GM18909 (cell line): ENCODE measurements around the gene GLO1.
A peak's percentile ranks its signal among the peaks of the same experiment; 100 is the strongest.
"Not testable (repeated sequence)": the region's sequence is repeated elsewhere in the genome, so short reads cannot be mapped to it uniquely, and the experiment has no call there.

Experiments used
- ATAC-seq: cut with Tn5 transposase; IDR thresholded peaks from one replicate; pipeline ENCODE4 v1.9.1; 2021; ENCODE audit warnings: mild to moderate bottlenecking; ENCODE audit not compliant: unreplicated experiment, poor library complexity

GLO1 gene

DNA sequence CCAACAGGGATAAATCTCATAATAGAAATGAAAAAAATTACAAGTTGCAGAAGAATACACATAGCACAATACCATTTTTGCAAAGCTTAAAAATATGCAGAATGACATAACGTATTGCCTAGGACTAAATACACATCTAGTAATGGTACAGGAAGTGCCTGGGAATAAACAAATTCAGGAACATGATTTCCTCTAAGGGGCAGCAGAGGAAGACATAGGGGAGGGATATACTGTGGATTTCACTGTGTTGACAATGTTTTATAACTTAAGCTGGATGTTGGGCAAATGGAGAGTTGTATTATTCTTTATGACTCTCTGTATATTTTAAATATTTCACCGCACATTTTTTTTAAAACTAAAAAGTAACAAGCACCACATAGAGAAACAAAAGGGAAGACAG, 5.6 kb upstream of the GLO1 start:
- ATAC-seq, result no peak

DNA sequence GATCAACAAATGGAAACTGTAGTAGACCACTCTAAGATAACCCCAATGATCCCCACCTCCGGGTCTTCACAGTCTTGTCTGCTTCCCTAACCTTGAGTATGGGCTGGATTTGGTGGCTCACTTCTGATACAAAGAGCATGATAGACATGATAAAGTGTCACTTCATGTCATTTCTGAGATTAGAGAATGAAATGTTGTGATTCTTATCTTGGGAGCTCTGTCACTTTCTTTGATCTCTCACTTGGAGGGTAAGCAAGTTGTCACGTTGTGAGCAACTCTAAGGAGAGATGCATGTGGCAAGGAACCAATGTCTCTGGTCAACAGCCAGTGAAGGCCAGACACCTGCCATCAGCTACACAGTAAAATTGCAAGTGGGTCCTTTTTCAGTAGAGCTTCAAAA, 3.0 kb upstream of the GLO1 start:
- no peak for ATAC-seq

DNA sequence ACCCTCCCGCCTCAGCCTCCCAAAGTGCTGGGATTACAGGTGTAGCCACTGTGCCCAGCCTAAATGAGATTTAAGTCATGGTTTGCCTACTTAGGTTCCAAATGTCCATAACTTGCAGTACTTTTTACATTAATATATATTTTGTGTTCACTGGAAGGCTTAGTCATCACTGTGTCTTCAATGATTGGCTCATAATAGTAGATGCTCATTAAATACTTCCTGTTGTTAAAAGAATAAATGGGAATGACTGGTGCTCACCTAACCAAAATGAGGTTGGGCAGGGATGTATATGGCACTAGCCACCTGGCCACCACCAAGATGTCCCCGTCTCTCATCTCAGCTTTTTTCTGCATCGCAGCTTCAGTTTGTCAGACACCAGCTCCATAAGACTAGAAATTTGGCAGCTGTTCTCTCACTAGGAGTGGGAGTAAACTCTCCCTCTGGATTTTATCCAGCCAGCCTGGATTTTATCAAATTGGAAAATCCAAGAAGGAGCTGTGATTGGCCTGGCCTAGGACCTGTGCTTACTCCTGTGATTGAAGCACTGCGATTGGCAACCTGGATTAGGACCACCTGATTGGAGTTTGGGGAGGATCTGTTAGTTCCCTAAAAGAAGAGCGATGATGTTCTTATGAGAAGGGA, 1.1 kb upstream of the GLO1 start:
- no peak for ATAC-seq

GRCh38 chr6:38701551-38701950, 1.4 kb downstream of the GLO1 start:
- ATAC-seq, result no peak

DNA sequence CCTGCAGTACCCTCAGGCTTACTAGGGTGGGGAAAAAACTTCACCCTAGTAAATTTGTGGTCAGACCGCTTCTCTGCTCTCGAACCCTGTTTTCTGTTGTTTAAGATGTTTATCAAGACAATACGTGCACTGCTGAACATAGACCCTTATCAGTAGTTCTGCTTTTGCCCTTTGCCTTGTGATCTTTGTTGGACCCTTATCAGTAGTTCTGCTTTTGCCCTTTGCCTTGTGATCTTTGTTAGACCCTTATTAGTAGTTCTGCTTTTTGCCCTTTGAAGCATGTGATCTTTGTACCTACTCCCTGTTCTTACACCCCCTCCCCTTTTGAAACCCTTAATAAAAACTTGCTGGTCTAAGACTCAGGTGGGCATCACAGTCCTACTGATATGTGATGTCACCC, 3.2 kb downstream of the GLO1 start:
- ATAC-seq, result not testable (repeated sequence)

- ATAC-seq, result no peak
Measured at GRCh38 chr6:38697846-38698245, 5.1 kb downstream of the GLO1 start.

GRCh38 chr6:38696345-38696744, 6.6 kb downstream of the GLO1 start:
- ATAC-seq, result no peak

DNA sequence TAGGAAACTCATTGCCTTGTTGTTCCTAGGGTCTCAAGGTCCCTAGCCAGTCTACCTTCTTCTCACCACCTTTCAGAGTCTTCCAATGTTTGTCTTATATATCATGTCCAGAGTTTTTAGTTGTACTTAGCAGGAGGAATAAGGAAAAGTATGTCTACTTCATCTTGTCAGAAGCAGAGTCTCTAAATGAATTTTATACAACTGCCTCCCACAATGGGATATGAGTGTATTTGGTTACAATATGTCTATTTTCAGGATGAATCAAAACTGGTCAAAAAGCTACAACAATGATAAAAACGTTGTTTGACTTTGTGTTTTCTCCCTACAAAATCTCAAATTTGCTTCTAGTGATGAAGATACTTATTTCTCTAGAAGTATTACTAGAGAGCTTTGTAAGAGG, 7.0 kb downstream of the GLO1 start:
- no peak for ATAC-seq

DNA sequence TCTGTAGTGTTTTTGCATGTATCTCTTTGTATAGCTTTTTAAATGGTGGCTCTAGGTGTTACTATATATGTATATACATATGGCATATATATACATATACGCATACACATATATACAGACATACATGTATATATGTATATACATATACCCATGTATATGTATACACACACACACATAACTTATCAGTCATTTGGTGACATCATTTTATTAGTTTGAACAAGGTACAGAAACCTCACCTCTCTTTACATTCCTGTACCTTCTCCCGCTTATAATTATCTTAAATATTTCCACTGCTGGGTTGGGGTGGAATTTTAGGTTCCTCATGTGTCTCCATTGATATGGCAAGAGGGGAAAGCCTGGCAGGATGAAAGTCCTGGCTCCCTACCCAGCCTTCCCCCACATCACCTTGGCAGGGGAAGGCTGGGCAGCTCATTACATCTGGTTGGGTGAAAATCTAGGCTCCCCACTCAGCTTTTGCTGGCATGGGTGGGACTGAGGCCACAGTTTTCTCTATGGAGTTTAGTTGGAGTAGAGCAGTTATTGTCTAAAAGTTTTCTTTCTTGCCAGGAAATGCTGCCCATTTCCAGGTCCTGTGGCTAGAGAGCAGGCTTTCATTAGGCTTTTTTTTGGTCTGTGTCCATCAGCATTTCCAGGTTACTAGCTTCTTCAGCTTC, 7.6 kb downstream of the GLO1 start:
- ATAC-seq, result no peak

- peak; percentile 80 for ATAC-seq
Measured at GRCh38 chr6:38688579-38689087, 14.3 kb downstream of the GLO1 start.

- no peak for ATAC-seq
Measured at GRCh38 chr6:38687549-38687948, 15.4 kb downstream of the GLO1 start.

GRCh38 chr6:38687043-38687353, 15.9 kb downstream of the GLO1 start:
- ATAC-seq, result no peak

DNA sequence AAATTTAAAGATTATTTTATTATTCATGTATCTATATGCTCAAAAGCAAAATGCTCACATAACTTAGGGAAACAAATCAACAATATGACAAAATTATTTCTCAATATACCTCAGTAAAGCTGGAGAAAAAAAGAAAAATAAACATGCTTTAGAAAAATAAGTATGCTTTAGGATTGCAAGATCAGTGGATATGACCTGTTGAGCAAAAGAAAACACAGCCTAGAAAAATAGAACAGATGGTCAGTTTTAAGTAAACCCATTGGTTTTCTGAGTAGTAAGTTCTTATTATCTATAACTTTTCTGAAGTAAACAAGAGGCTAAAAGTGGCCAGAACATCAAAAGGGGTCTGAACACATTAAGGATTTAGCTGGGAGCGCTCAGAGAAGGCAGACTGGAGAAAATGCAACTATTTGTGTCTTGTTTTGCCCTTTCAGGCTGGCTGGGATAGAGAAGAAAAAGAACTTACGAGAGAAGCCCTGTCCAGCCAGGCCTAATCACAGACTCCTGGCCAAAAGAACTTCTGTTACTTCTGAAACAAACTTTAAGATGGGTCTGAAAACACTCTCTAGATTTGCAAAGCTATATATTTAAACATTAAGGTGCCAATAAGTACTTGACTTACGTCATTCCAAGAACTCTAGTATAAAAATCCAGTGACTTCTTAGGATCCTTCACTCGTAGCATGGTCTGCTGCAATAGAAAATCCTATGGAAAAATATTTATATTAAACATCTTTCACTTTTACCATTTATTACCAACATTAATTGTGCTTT, 16.5 kb downstream of the GLO1 start:
- no peak for ATAC-seq

GRCh38 chr6:38684904-38685303, 18.0 kb downstream of the GLO1 start:
- ATAC-seq, result no peak

DNA sequence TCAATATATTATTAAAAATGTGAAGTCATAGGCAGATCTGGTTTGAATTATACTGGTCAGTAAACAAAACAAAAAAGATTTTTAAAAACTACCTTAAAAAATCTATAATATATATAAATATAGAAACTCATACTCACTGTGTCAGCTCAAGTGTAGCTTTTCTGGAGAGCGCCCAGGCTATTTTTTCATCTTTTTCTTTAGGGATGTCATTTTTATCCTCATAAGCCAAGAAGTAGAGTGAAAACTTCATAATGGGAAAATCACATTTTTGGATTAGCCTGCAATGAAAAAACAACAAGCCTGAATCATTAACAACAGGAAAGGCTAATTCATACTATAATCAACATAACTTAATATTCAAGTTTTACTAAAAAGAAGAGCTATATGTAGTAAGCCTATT, 18.7 kb downstream of the GLO1 start:
- no peak for ATAC-seq

DNA sequence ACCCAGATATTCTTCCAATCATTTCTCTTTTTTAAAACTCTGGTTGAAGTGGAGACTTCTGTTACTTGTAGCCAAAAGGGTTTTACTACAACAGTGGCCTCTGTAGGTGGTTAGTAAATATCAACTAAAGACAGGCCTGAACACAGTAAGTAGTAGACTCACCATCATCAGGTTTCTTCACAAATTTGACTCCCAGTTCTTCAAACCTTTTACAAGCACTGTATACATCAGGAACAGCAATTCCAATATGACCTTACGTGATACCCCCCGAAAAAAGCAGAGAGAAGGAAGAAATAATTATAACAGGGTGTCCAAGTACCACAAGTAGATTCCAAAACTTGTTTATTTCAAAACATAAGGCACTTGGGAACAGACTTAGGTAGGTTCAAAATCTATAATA, 21.1 kb downstream of the GLO1 start:
- ATAC-seq, result no peak

- no peak for ATAC-seq
Measured at GRCh38 chr6:38679668-38680067, 23.3 kb downstream of the GLO1 start.

DNA sequence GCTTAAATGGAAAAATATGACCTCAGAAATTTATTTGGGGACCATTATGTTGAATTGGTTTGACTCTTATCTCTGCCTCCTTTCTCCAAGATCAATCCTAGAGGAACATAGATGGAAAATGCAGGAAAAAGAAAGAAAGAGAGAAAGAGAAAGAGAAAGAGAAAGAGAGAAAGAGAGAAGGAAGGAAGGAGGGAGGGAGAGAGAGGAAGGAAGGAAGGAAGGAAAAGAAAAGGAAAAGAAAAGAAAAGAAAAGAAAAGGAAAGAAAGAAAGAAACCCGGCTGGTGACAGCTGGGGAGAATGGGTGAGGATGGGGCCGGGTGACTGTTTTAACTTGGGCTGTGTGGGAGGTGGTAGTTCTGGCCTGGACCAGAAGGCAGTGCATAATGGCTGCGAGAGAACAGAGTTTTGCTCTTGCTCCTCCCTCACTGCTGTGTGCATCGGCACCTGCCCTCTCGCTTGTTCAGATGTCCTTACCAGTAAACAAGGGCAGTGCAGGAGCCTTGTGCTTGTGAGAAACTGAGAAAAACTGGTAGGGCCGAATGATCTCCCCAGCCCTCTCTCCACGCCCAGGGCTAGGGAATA, 24.7 kb downstream of the GLO1 start:
- no peak for ATAC-seq

- no peak for ATAC-seq
Measured at GRCh38 chr6:38676974-38677544, 25.9 kb downstream of the GLO1 start.

DNA sequence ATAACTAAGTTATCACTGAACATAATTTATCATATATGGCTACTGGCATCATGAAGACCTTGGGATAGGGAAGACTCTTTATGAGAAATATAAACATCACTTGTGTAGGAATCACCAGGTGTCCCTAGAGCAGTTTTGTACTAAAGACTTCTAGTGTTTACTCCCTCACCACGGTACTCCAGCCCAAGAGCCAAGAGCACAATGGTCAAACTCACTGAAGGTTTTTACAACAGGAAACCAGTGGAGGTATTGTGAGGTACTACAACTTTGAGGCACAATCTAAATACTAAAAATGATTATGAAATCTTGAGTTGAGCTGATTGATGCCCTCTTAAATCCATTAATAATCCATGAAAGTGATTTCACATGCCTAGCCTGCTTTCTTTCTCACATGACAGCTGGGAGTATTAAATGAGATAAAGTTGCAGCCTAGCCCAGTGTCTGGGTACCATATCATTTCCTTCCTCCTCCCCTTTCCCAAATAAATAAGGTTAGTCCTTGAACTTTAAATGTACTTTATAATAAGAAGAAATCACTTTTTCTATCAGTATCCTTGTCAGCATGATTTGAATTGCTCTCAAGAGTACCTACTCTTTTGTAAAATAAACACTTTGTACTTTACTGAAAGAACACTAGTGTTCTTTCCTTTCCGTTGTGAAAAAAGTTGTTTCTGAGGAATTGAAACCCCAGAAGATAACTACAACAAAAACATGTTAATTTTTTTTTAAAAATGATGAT, 26.5 kb downstream of the GLO1 start:
- ATAC-seq, result no peak
